Measurements from ENCODE around the gene ZRANB2.

ZRANB2 gene

DNA sequence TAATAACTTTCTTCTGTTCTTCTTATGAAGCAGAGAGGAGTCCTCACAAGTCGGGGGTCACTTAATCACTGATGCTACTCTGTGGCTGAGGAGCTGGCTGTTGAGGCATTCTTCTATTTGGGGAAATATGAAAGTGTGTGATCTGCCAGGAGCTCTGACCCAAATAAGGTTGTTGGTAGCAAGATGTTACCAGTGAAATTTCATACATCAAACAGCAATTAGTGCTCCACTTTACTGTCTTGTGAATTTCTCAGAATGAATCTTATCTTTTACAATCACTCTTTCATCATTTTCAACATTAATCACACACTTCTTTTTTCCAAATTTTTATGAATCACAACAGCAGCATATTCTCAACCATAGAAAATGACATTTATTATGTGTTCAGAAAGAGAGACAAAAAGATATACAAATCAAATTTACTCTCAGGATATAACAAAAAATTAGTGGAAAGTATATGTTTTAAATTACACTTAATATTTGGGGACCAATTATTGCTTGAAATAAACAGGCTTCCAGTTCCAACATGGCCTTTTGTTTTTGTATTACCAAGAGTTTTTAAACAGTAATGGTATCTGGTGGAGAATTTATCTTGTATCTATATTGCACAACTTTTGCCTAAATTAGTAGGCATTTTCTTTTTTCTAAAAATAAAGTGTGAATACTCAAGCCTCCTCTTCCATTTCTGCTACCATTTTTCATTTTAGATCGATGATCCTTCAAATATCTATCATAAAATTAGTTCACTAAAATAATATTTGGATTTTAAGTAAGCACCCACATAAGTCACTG is 42.8 kb downstream of the ZRANB2 start:
- DNase-seq = no peak
- in situ Hi-C loops (cut with HindIII; ENCODE audit: low pct_ligation_motif_present, low pct_unique_long_range_greater_than_20kb, low sequenced_read_pairs) = no loop called here

DNA sequence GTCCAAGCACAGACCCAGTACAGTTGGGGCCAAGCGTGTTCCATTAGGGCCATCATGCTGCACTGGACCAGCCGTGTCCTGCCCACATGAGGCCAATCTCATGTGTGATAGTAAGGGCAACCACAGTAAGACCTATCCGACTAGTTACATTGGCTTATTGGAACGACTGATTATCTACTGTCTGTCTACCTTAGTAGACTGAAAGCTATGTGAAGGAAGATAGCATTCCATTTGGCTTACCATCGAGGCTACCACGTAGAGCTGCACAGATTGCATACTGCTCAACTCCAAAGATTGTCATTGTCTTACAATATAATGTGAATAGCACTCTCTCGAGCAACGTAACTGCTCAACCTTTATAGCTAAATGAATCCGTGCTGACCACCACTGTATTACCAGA is 43.8 kb downstream of the ZRANB2 start:
- no peak for DNase-seq
- in situ Hi-C loops (cut with HindIII; ENCODE audit: low pct_ligation_motif_present, low pct_unique_long_range_greater_than_20kb, low sequenced_read_pairs) = no loop called here

DNA sequence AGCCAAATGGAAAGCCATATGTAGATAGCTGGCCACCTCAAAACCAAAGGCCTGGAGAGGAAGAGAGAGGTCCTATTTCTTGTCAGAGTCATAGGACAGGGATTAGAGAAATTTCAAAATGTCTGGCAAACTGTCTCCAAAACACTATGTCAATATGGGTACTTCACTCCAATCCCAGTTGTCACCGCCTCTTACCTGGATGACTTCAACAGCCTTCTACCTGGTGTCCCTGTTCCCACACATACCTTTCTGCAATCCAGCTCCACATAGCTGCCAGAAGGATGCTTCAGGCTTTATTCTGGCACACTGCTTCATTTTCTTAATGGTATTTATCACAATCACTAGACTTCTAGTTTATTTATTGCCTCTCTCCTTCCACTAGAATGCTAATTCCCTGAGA is 47.7 kb downstream of the ZRANB2 start:
- no peak for DNase-seq
- in situ Hi-C loops (cut with HindIII; ENCODE audit: low pct_ligation_motif_present, low pct_unique_long_range_greater_than_20kb, low sequenced_read_pairs) = no loop called here

DNA sequence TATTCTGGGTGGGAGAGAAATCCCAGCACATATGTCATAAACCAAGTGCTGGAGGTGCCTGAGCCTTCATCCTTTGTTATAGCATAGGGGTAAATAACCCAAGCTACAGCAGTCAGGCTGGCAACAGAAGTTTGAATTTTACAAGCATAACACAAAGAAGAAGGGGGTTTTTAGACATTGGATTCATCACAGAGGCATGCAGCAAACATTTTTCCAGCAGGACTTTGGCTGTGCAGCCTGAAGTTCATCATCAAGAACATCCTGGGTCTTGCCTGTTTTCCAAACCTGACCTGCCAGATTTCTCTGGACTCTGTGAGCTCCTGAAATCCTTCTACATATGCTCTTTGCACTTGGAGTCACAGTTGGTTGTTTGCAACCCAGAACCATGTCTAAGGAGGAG is 49.4 kb downstream of the ZRANB2 start:
- in situ Hi-C loops (cut with HindIII; ENCODE audit: low pct_ligation_motif_present, low pct_unique_long_range_greater_than_20kb, low sequenced_read_pairs) = no loop called here
- no peak for DNase-seq

DNA sequence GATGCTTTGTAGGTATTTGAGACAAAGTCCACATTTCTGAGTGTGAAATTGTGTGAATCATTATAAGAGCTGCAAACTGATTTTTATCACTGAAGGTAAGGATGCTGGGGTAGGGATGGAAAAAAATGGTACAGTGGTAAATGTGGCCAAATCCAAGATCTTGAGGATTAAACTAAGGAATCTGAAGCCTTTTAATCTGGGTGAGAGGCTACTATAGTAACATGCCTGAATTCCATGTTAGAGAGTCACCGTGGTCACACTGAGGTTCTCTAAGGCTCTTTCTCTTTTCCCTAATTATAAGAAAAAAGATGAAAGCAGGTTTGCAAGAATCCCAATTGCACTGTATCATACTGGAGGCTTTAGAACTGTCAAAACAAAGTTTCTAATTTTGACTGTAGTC is 50.8 kb downstream of the ZRANB2 start:
- in situ Hi-C loops (cut with HindIII; ENCODE audit: low pct_ligation_motif_present, low pct_unique_long_range_greater_than_20kb, low sequenced_read_pairs) = no loop called here
- no peak for DNase-seq

- in situ Hi-C loops (cut with HindIII; ENCODE audit: low pct_ligation_motif_present, low pct_unique_long_range_greater_than_20kb, low sequenced_read_pairs) = no loop called here
- no peak for DNase-seq
Observed at GRCh38 chr1:71028981-71029380, 51.9 kb downstream of the ZRANB2 start.

DNA sequence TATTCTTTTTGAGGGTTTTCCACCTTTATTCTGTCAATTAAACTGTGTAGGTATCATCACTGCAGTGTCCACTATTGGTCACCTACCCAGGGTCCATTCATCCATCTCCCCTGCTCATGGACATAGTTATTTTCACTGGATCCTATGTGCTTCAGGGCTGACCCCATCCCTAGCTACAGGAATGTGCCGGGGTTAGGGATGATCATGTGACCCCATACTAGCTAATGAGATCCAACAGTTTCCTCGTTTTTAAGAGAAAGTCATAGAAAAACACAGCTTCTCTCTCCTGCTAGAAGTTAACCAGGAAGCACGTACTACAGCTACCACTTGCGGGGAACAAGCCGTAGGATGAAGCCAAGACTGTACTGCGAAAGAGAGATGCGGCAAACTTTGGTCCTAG is 52.8 kb downstream of the ZRANB2 start:
- no peak for DNase-seq
- in situ Hi-C loops (cut with HindIII; ENCODE audit: low pct_ligation_motif_present, low pct_unique_long_range_greater_than_20kb, low sequenced_read_pairs) = no loop called here

- no peak for DNase-seq
- in situ Hi-C loops (cut with HindIII; ENCODE audit: low pct_ligation_motif_present, low pct_unique_long_range_greater_than_20kb, low sequenced_read_pairs) = no loop called here
Observed at GRCh38 chr1:71026093-71026492, 54.7 kb downstream of the ZRANB2 start.

GRCh38 chr1:71023515-71023914 is 57.3 kb downstream of the ZRANB2 start:
- DNase-seq = no peak
- in situ Hi-C loops (cut with HindIII; ENCODE audit: low pct_ligation_motif_present, low pct_unique_long_range_greater_than_20kb, low sequenced_read_pairs) = no loop called here

- DNase-seq = no peak
Observed at GRCh38 chr1:71019233-71019969, 61.4 kb downstream of the ZRANB2 start.

DNA sequence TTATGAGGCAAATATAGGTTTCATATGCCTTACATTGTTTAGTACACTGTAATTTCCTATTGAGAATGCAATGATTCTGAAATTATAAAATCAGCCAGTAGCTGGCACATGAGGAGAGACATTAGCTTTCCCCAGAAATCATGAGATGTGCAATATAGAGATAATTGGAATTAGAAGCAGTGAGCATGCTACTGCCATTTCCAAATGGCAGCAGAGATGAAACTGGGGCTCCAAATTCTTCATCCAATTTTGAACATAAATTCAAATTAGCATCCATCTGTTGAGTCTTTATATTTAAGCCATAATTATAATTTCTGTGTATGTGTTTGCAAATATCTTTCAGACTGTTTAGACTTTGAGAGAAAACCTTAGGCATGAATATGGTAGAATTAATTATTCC is 62.0 kb downstream of the ZRANB2 start:
- in situ Hi-C loops (cut with HindIII; ENCODE audit: low pct_ligation_motif_present, low pct_unique_long_range_greater_than_20kb, low sequenced_read_pairs) = no loop called here
- no peak for DNase-seq

More at GRCh38 chr1:71019233-71019969, 61.4 kb downstream of the ZRANB2 start:
- in situ Hi-C loops (cut with HindIII; ENCODE audit: low pct_ligation_motif_present, low pct_unique_long_range_greater_than_20kb, low sequenced_read_pairs) = no loop called here

- DNase-seq = no peak
- in situ Hi-C loops (cut with HindIII; ENCODE audit: low pct_ligation_motif_present, low pct_unique_long_range_greater_than_20kb, low sequenced_read_pairs) = no loop called here
Observed at GRCh38 chr1:71015745-71016144, 65.1 kb downstream of the ZRANB2 start.

DNA sequence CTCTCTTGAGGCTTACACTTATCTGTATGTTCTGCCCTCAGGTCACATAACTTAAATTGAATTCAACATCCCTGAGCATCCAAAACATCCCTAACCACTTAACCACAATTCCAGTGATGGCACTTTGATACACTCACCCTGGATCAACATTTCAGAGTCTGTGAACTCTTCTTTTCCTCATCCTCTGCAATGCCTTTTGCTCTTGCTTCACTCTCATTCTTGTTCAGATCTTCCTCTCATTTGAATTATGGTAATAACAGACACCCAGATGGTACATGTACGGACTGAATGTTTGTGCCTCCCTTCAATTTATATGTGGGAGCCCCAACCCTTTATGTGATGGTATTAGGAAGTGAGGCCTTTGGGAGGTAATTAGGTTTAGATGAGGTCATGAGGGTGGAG is 66.7 kb downstream of the ZRANB2 start:
- DNase-seq = no peak
- in situ Hi-C loops (cut with HindIII; ENCODE audit: low pct_ligation_motif_present, low pct_unique_long_range_greater_than_20kb, low sequenced_read_pairs) = no loop called here
